ENCODE measurements around the gene INTS6.

- no peak for TF ChIP-seq ZNF274 (IDR thresholded peaks at IDR 0.05; ENCODE audit: low read depth, low read length)
- TF ChIP-seq SUZ12 (IDR thresholded peaks at IDR 0.05; ENCODE audit: extremely low read depth, insufficient read depth, insufficient read length): no peak
These were observed 92.3 kb downstream of the INTS6 start for GRCh38 chr13:51360489-51360888.
